ENCODE data around the gene ACTN1.

Gene ACTN1

DNA sequence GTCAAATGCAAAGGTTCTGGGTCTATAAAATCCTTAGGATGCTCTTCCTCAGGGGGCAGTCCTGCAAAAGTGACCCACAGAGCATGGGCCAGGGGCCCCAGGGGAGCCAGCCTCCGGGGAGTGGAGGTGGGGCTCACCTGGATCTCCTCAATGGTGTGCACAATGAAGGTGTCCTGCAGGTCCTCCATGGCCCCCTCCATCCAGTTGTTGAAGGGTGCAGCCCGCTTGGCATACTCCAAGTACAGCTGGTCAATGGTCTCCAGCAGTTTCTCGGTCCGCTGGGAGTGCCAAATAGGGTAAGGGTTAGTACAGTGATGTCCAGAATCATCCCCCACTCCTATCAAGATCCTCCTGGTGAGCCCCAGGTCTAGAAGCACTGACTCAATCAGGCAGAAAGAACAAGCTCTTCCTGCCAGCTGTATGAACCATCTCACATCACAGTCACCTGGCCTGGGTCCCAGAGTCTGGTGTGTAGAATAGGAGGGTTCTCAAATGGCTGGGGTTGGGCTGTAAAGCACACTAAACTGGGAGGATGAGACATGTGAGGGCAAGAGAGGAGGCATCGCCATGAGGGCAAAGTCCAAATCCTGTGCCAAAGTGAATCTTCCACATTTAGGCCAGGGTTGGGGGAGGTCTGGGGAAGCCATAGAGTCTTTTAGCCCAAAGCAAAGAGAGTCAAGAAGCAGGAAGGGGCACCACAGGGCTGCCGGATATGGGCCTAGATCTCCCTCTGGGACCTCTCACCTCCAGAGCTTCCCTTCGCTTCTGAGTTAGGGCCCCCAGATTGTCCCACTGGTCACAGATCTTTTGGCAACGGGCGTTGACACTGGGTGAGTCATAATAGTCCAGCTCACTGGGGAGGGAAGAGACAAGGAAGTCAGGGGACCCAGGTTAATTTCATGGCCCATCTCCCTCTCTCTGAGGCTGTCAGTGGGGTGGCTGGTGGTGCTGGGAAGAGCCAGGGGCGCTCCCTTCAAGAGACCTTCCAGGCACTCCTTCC is 94.8 kb downstream of the ACTN1 start:
- POLR2A ChIA-PET, result no interaction called here
- no peak overlapping the region for H3K27ac ChIP-seq (ENCODE audit: extremely low read depth, low read depth, low read length)
- CTCF ChIA-PET, result interaction anchor here (0.7 kb wide), 1 partner anchor 861 kb away, joined by 3 read pairs; no protein-coding TSS in a partner anchor
- TF ChIP-seq ZNF558 (tag by site-specific recombination; IDR thresholded peaks at IDR 0.05) (no peak), ZNF391 (tag by site-specific recombination; IDR thresholded peaks at IDR 0.05; ENCODE audit: borderline replicate concordance, low read depth) (no peak), ZNF76 (tag by site-specific recombination; IDR thresholded peaks at IDR 0.05; ENCODE audit: borderline replicate concordance, low read depth) (no peak), ZNF341 (tag by site-specific recombination; IDR thresholded peaks at IDR 0.05; ENCODE audit: low read depth) (0 out of 2 replicates have a peak, but pooled peaks have one; percentile 16), ZBTB48 (tag by site-specific recombination; IDR thresholded peaks at IDR 0.05) (no peak)
- TF ChIP-seq, protein P1, sequence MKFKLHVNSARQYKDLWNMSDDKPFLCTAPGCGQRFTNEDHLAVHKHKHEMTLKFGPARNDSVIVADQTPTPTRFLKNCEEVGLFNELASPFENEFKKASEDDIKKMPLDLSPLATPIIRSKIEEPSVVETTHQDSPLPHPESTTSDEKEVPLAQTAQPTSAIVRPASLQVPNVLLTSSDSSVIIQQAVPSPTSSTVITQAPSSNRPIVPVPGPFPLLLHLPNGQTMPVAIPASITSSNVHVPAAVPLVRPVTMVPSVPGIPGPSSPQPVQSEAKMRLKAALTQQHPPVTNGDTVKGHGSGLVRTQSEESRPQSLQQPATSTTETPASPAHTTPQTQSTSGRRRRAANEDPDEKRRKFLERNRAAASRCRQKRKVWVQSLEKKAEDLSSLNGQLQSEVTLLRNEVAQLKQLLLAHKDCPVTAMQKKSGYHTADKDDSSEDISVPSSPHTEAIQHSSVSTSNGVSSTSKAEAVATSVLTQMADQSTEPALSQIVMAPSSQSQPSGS (tag by site-specific recombination; IDR thresholded peaks at IDR 0.05; ENCODE audit: low read depth), result no peak
- H3K9me3 ChIP-seq (ENCODE audit: control insufficient read depth, insufficient read depth, low read depth, low read length), result no peaks in the 10 kb centered on the region
- H3K4me1 ChIP-seq (ENCODE audit: control insufficient read depth, insufficient read depth, low read length), result no peaks in the 10 kb centered on the region
- peaks cover 7 to 78% of the 10 kb centered on the region in 2 experiments; a peak in 2 of 3 replicates for H3K36me3 ChIP-seq (ENCODE audit: control insufficient read depth in 2 of 2, insufficient read depth in 1 of 2, low read length in 2 of 2)
- no peak overlapping the region for H3K4me3 ChIP-seq (ENCODE audit: low read depth, low read length)

DNA sequence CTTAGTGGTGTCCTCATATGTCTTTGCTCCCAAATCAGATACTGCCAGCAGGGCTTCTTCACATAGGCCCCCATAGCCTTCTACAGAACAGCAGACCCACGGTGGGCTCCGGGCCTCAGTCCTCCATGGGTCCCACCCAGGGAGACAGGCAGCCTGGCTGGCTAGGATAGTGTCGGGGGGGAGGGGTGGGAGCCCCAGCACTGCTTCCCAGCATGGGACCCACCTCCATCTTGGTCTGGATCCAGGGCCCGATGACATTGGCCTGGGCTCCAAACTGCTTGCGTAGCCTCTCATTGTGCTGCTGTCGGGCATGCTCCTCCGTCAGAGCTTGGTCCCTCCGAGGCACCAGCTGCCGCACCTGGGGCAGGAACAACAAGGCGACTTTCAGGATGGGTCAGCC is 96.9 kb downstream of the ACTN1 start:
- CTCF ChIA-PET, result no interaction called here
- H3K36me3 ChIP-seq (ENCODE audit: control insufficient read depth in 2 of 2, insufficient read depth in 1 of 2, low read length in 2 of 2), result peaks cover 7 to 79% of the 10 kb centered on the region in 2 experiments; a peak in 2 of 3 replicates
- TF ChIP-seq GLI2 (tag by site-specific recombination; IDR thresholded peaks at IDR 0.05; ENCODE audit: borderline replicate concordance, low read depth), result no peak
- no peak for TF ChIP-seq OSR2 (tag by site-specific recombination; IDR thresholded peaks at IDR 0.05)
- TF ChIP-seq ZNF747 (tag by site-specific recombination; IDR thresholded peaks at IDR 0.05), result no peak
- TF ChIP-seq ZFP3 (tag by site-specific recombination; IDR thresholded peaks at IDR 0.05; ENCODE audit: low read depth), result no peak
- no peak for TF ChIP-seq ZNF214 (tag by site-specific recombination; IDR thresholded peaks at IDR 0.05; ENCODE audit: borderline replicate concordance)
- no peak for TF ChIP-seq ZSCAN30 (tag by site-specific recombination; IDR thresholded peaks at IDR 0.05)
- TF ChIP-seq HOXC10 (CRISPR knock-in tag; IDR thresholded peaks at IDR 0.05), result no peak
- TF ChIP-seq BCL11A (tag by site-specific recombination; IDR thresholded peaks at IDR 0.05; ENCODE audit: low read depth), result no peak
- no peak for TF ChIP-seq ZNF211 (tag by site-specific recombination; IDR thresholded peaks at IDR 0.05; ENCODE audit: low read depth)
- no peak for TF ChIP-seq IKZF3 (tag by site-specific recombination; IDR thresholded peaks at IDR 0.05)
- no peaks in the 10 kb centered on the region for H3K9me3 ChIP-seq (ENCODE audit: control insufficient read depth, insufficient read depth, low read depth, low read length)
- no peak overlapping the region for H3K27ac ChIP-seq (ENCODE audit: extremely low read depth, low read depth, low read length)
- H3K4me1 ChIP-seq (ENCODE audit: control insufficient read depth, insufficient read depth, low read length), result no peaks in the 10 kb centered on the region
- H3K4me3 ChIP-seq (ENCODE audit: low read depth, low read length), result no peak overlapping the region
- POLR2A ChIA-PET, result no interaction called here

DNA sequence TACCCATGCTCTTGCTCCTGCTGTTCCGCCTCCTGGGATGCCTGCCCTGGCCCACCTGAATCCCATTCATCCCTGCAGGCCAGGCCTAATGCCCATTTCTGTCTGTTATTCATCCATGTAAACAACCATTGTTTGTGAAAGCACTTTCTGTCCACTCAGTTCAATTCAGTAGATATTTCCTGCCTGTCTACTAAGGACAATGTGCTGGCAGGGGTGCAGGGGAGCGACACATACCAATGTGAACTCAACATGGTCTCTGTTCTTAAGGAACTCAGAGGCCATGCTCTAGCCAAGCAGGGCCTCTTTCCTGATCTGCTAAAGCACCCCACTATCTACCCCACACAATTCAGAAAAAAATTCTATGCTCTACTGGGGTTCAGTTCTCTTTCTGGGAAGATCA is 97.7 kb downstream of the ACTN1 start:
- no peak for TF ChIP-seq ZNF768 (tag by site-specific recombination; IDR thresholded peaks at IDR 0.05)
- CTCF ChIA-PET, result no interaction called here
- Histone ChIP-seq H3K9me3 (ENCODE audit: control insufficient read depth, insufficient read depth, low read depth, low read length) (no peaks in the 10 kb centered on the region), H3K4me1 (ENCODE audit: control insufficient read depth, insufficient read depth, low read length) (no peaks in the 10 kb centered on the region), H3K27ac (ENCODE audit: extremely low read depth, low read depth, low read length) (no peak overlapping the region), H3K4me3 (ENCODE audit: low read depth, low read length) (no peak overlapping the region), H3K36me3 (ENCODE audit: control insufficient read depth in 2 of 2, insufficient read depth in 1 of 2, low read length in 2 of 2) (peaks cover 8 to 87% of the 10 kb centered on the region in 2 experiments; a peak in 2 of 3 replicates)
- POLR2A ChIA-PET, result no interaction called here
